Hepatocyte (in vitro differentiated cells): ENCODE data around the gene ATP1A3.

Experiments
- CTCF ChIP-seq: fragments of 200-600 bp; sonication (generic); IDR thresholded peaks from 2 replicates; pipeline ENCODE4 v1.5.1; 2016; ENCODE audit warnings: antibody characterized with exemption, mild to moderate bottlenecking; ENCODE audit not compliant: poor library complexity
- EZH2 ChIP-seq: fragments of 200-600 bp; sonication (generic); IDR thresholded peaks from 2 replicates; pipeline ENCODE4 v1.6.1; 2016; ENCODE audit warnings: antibody characterized with exemption, mild to moderate bottlenecking, borderline replicate concordance

- TF ChIP-seq CTCF: peak; percentile 83
- peak; percentile 51 for TF ChIP-seq EZH2
These were observed 59.1 kb downstream of the ATP1A3 start for GRCh38 chr19:41934849-41935374.
